ENCODE measurements around the gene CLCN6.

GRCh38 chr1:11874624-11875023 lies 68.6 kb downstream of the CLCN6 start:
- TF ChIP-seq CTCF (IDR thresholded peaks at IDR 0.05) (no peak), POLR2A (IDR thresholded peaks at IDR 0.05) (no peak), EP300 (IDR thresholded peaks at IDR 0.05) (no peak)
